Mammary epithelial cell (primary cell): ENCODE measurements around the gene STAT6.

Source experiments
- CTCF ChIP-seq, 2 donors: IDR thresholded peaks in 1 of 2; conservative IDR thresholded peaks in 1 of 2; 2 replicates each; pipeline ENCODE4 v1.5.1; 2011 to 2012; ENCODE audit warnings: inconsistent platforms in 2 of 2, low read length in 2 of 2, mild to moderate bottlenecking in 2 of 2, control low read depth in 1 of 2, low read depth in 1 of 2; ENCODE audit not compliant: insufficient read depth in 1 of 2; ENCODE audit errors: extremely low read depth in 1 of 2
- EZH2 ChIP-seq: IDR thresholded peaks from 2 replicates; pipeline ENCODE4 v1.6.1; 2012; ENCODE audit warnings: low read length, inconsistent platforms, borderline replicate concordance

- TF ChIP-seq CTCF (conservative IDR thresholded peaks at IDR 0.05 in 1 of 2, IDR thresholded peaks at IDR 0.05 in 1 of 2; ENCODE audit: extremely low read depth in 1 of 2, insufficient read depth in 1 of 2, low read depth in 1 of 2, low read length in 2 of 2) (no peak), EZH2 (no peak)
These were observed 23.3 kb downstream of the STAT6 start for GRCh38 chr12:57087691-57088353.
